Vagina (tissue), 2 donors: Measurements from ENCODE around the gene ACSS1. TPM values are rescaled to one million over a fixed set of nuclear protein-coding genes. Genes with fewer than 3 reads are reported as not detected.

Experiments used
- DNase-seq, 2 donors: peaks; one replicate each; pipeline ENCODE4 v3.0.0-alpha.2; 2017; ENCODE audit errors: extremely low spot score in 2 of 2
- H3K27ac ChIP-seq: fragments of 200-600 bp; sonication (generic); one replicate; pipeline ENCODE4 v1.5.1; 2019
- H3K27me3 ChIP-seq: fragments of 200-600 bp; sonication (generic); one replicate; pipeline ENCODE4 v1.5.1; 2019
- H3K36me3 ChIP-seq, 2 donors: fragments of 200-600 bp; sonication (generic); one replicate each; pipeline ENCODE4 v1.5.1; 2017 to 2019
- H3K4me1 ChIP-seq: fragments of 200-600 bp; sonication (generic); one replicate; pipeline ENCODE4 v1.5.1; 2019
- H3K4me3 ChIP-seq, 2 donors: fragments of 200-600 bp; sonication (generic); 1 replicate in 1 of 2; 2 replicates in 1 of 2; pipeline ENCODE4 v1.5.1; 2016 to 2019
- H3K9me3 ChIP-seq: fragments of 200-600 bp; sonication (generic); one replicate; pipeline ENCODE4 v1.5.1; 2019
- POLR2A ChIP-seq, 2 donors: fragments of 450-650 bp; IDR thresholded peaks; one replicate each; pipeline ENCODE4 v1.6.1; 2017; ENCODE audit warnings: antibody characterized with exemption in 2 of 2, mild to moderate bottlenecking in 2 of 2, moderate library complexity in 2 of 2
- POLR2AphosphoS5 ChIP-seq, 2 donors: sonication (generic); formaldehyde crosslinking; IDR thresholded peaks; one replicate each; pipeline ENCODE4 v1.9.0; 2017; ENCODE audit warnings: antibody characterized with exemption in 2 of 2, mild to moderate bottlenecking in 2 of 2, low read depth in 1 of 2; ENCODE audit not compliant: insufficient read depth in 1 of 2
- intact Hi-C: fragments of 100-400 bp; cut with DNase I; formaldehyde crosslinking; loops from one replicate; pipeline ENCODE4 v1.15.1; 2023
- total RNA-seq: library from RNA; depleted of rRNA; stranded (reverse); fragments of >200 nt; gene quantifications from one replicate; pipeline ENCODE4 v1.2.3, GENCODE V29; 2016
- TF ChIP-seq, protein P1 (sequence below), 3 experiments: fragments of 450-650 bp in 2 of 3; fragments of 200-600 bp in 1 of 3; sonication (generic) in 1 of 3; IDR thresholded peaks; one replicate each; pipeline ENCODE4 v1.5.1; 2017 to 2019; ENCODE audit warnings: antibody characterized with exemption in 3 of 3, mild to moderate bottlenecking in 2 of 3, moderate library complexity in 2 of 3

ACSS1 gene
- total RNA-seq, 1 donor from 2014 or later, result 26.3 TPM

GRCh38 chr20:24998121-24998520 lies 59.8 kb downstream of the ACSS1 start:
- Histone ChIP-seq H3K4me1 (peaks cover 42% of the 10 kb centered on the region), H3K27ac (no peak overlapping the region), H3K27me3 (no peaks in the 10 kb centered on the region), H3K36me3 (no peaks in the 10 kb centered on the region), H3K4me3 (no peak overlapping the region), H3K9me3 (no peaks in the 10 kb centered on the region)
- DNase-seq, result no peak
- intact Hi-C loops, result loop anchor here (10.0 kb wide), 1 partner anchor 397 kb away; the partner anchor contains the start of gene ABHD12
- TF ChIP-seq POLR2A (IDR thresholded peaks at IDR 0.05) (no peak), POLR2AphosphoS5 (IDR thresholded peaks at IDR 0.05; ENCODE audit: insufficient read depth in 1 of 2, low read depth in 1 of 2) (no peak)
- TF ChIP-seq, protein P1, sequence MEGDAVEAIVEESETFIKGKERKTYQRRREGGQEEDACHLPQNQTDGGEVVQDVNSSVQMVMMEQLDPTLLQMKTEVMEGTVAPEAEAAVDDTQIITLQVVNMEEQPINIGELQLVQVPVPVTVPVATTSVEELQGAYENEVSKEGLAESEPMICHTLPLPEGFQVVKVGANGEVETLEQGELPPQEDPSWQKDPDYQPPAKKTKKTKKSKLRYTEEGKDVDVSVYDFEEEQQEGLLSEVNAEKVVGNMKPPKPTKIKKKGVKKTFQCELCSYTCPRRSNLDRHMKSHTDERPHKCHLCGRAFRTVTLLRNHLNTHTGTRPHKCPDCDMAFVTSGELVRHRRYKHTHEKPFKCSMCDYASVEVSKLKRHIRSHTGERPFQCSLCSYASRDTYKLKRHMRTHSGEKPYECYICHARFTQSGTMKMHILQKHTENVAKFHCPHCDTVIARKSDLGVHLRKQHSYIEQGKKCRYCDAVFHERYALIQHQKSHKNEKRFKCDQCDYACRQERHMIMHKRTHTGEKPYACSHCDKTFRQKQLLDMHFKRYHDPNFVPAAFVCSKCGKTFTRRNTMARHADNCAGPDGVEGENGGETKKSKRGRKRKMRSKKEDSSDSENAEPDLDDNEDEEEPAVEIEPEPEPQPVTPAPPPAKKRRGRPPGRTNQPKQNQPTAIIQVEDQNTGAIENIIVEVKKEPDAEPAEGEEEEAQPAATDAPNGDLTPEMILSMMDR (IDR thresholded peaks at IDR 0.05), result no peak

- Histone ChIP-seq H3K27me3 (no peaks in the 10 kb centered on the region), H3K4me1 (peaks cover 48% of the 10 kb centered on the region), H3K36me3 (no peaks in the 10 kb centered on the region), H3K9me3 (no peaks in the 10 kb centered on the region), H3K4me3 (no peak overlapping the region), H3K27ac (no peak overlapping the region)
- intact Hi-C loops, result loop anchor here (10.0 kb wide), 1 partner anchor 398 kb away; the partner anchor contains the start of gene ABHD12
- peak; percentile 22 to 69 for DNase-seq
- TF ChIP-seq POLR2A (IDR thresholded peaks at IDR 0.05), result no peak
- TF ChIP-seq, protein P1 (IDR thresholded peaks at IDR 0.05), result no peak
- no peak for TF ChIP-seq POLR2AphosphoS5 (IDR thresholded peaks at IDR 0.05; ENCODE audit: insufficient read depth in 1 of 2, low read depth in 1 of 2)
Observed at GRCh38 chr20:24996449-24997377, 61.2 kb downstream of the ACSS1 start.

DNA sequence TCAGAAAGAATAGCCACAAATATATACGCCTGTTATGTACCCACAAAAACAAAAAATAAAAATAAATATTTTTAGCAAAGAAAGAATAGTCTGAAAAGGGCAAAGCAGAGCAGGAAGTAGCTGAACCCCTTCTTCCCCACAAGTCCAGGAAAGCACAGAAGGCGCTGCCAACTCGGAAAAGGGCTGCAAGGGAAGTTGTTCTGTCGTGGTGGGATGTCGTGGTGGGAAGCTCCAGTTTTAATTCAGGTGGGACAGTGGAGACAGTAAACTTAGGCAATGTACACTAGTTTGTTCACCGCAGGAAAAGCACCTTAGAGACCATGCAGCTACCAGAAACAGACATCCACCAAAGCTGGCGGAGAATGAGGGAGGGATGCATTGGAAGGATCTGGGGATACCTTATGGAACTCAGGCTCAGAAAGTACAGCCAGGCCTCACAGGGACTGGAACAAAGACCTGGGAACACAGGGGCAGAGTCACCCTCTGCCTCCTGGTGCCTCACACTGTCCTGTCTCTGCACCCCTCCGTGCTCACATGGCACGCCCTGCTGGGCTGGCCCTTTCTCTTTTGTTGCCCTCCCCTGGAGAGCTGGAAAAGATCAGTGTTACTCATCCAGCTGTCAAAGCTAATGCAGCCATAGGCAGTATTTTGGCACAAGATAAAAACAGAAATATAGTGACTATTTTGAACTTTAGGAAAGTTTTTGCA lies 62.0 kb downstream of the ACSS1 start:
- TF ChIP-seq POLR2AphosphoS5 (IDR thresholded peaks at IDR 0.05; ENCODE audit: insufficient read depth in 1 of 2, low read depth in 1 of 2) (no peak), POLR2A (IDR thresholded peaks at IDR 0.05) (no peak)
- TF ChIP-seq, protein P1 (IDR thresholded peaks at IDR 0.05), result no peak
- peaks cover 55% of the 10 kb centered on the region for H3K4me1 ChIP-seq
- DNase-seq, result peak in 1 of 2 donors; percentile 86
- H3K9me3 ChIP-seq, result no peaks in the 10 kb centered on the region
- no peak overlapping the region for H3K27ac ChIP-seq
- no peak overlapping the region for H3K4me3 ChIP-seq
- H3K36me3 ChIP-seq, result no peaks in the 10 kb centered on the region
- intact Hi-C loops, result loop anchor here (2.0 to 10.0 kb wide), 2 partner anchors 69 to 399 kb away; partner anchors contain the start of gene ABHD12
- H3K27me3 ChIP-seq, result no peaks in the 10 kb centered on the region

DNA sequence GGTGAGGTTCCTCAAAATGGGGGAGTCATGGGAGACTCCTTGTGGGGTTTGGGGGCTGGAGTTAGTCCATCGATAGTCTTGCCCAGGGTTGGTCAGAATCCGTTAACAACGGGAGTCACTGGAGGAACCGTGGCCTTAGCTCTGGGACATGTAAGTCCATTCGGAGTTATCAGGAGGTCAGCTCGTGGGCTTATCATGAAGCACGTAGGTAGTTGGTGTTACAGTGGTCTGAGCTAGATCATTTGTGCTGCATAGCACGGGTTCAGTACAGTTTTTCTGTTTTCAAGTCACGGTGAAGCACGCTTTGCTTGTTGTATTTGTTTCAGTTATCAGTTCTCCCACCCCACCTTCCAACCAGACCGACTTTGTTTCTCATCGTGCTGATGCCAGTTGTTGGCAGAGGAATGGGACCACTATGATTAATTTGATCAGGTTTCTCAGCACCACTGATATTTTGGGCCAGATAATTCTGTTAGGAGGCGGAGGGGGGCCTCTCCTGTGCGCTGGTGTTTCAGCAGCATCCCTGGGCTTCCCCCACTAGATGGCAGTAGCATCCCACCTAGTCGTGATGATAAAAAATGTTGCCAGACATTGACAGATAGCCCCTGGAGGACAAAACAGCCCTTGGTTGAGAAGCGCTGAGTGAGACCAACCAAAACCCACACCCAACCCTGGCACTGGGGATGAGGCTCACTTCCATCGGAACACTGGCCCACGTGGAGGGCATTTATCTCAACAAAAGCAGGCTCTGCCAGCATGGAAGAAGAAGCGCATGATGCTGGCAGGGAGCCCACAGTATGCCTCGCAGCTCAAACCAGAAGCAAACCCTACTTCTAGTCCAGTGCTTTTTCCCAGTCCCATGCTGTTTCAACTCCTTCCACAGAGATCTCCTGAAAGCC lies 63.2 kb downstream of the ACSS1 start:
- H3K4me1 ChIP-seq, result peaks cover 46% of the 10 kb centered on the region
- no peaks in the 10 kb centered on the region for H3K36me3 ChIP-seq
- TF ChIP-seq, protein P1 (IDR thresholded peaks at IDR 0.05), result peak; percentile 83 to 94 (median 89)
- peak; percentile 48 to 50 for TF ChIP-seq POLR2AphosphoS5 (IDR thresholded peaks at IDR 0.05; ENCODE audit: insufficient read depth in 1 of 2, low read depth in 1 of 2)
- no peak for TF ChIP-seq POLR2A (IDR thresholded peaks at IDR 0.05)
- H3K9me3 ChIP-seq, result no peaks in the 10 kb centered on the region
- H3K4me3 ChIP-seq, result peak overlapping the region in 1 of 2 donors; percentile 14
- H3K27me3 ChIP-seq, result no peaks in the 10 kb centered on the region
- peak; percentile 89 to 91 for DNase-seq
- peak overlapping the region; percentile 89 for H3K27ac ChIP-seq
- intact Hi-C loops, result loop anchor here (2.0 to 10.0 kb wide), 3 partner anchors 70 to 400 kb away; partner anchors contain the start of gene ABHD12
